IMR-90 (cell line): ENCODE data around the gene TRAK2.

Experiments
- BHLHE40 ChIP-seq: fragments of 150-350 bp; IDR thresholded peaks from 2 replicates; pipeline ENCODE4 v1.6.1; 2016; ENCODE audit warnings: mild to moderate bottlenecking, low read depth, low read length
- CHD1 ChIP-seq: IDR thresholded peaks from 2 replicates; pipeline ENCODE4 v1.6.1; 2012; ENCODE audit warnings: low read depth, low read length, improper control_type of control experiment
- FOS ChIP-seq: fragments of 150-350 bp; IDR thresholded peaks from 2 replicates; pipeline ENCODE4 v1.6.1; 2016; ENCODE audit warnings: low read depth, low read length
- MAFK ChIP-seq: IDR thresholded peaks from 2 replicates; pipeline ENCODE4 v1.6.1; 2012; ENCODE audit warnings: low read depth, low read length, improper control_type of control experiment
- MAZ ChIP-seq: IDR thresholded peaks from 2 replicates; pipeline ENCODE4 v1.6.1; 2012; ENCODE audit warnings: low read depth, mild to moderate bottlenecking, low read length, improper control_type of control experiment, moderate library complexity, borderline replicate concordance
- MXI1 ChIP-seq: IDR thresholded peaks from 2 replicates; pipeline ENCODE4 v1.6.1; 2012; ENCODE audit warnings: low read depth, mild to moderate bottlenecking, low read length, moderate library complexity, borderline replicate concordance
- POLR2A ChIP-seq: IDR thresholded peaks from 2 replicates; pipeline ENCODE4 v1.6.1; 2012; ENCODE audit warnings: mild to moderate bottlenecking, low read depth, low read length
- RAD21 ChIP-seq: IDR thresholded peaks from 2 replicates; pipeline ENCODE4 v1.6.1; 2012; ENCODE audit warnings: low read length, improper control_type of control experiment
- RCOR1 ChIP-seq: IDR thresholded peaks from 2 replicates; pipeline ENCODE4 v1.6.1; 2012; ENCODE audit warnings: mild to moderate bottlenecking, low read length, improper control_type of control experiment; ENCODE audit not compliant: insufficient replicate concordance
- RFX5 ChIP-seq: IDR thresholded peaks from 2 replicates; pipeline ENCODE4 v1.8.0; 2012; ENCODE audit warnings: low read depth, mild to moderate bottlenecking, low read length, moderate library complexity
- SMC3 ChIP-seq: fragments of 150-350 bp; IDR thresholded peaks from 2 replicates; pipeline ENCODE4 v1.6.1; 2016; ENCODE audit warnings: low read depth, mild to moderate bottlenecking, antibody characterized with exemption, low read length, moderate library complexity
- TF ChIP-seq, protein P1 (sequence below): conservative IDR thresholded peaks from 2 replicates; pipeline ENCODE4 v1.5.1; 2012; ENCODE audit warnings: mild to moderate bottlenecking, low read depth, low read length, improper control_type of control experiment
- TF ChIP-seq, protein P2 (sequence below): fragments of 150-350 bp; IDR thresholded peaks from 2 replicates; pipeline ENCODE4 v1.6.1; 2016; ENCODE audit warnings: low read depth, mild to moderate bottlenecking, low read length, moderate library complexity, borderline replicate concordance
- TF ChIP-seq, protein P3 (sequence below): fragments of 150-350 bp; IDR thresholded peaks from 2 replicates; pipeline ENCODE4 v1.6.1; 2017; ENCODE audit warnings: mild to moderate bottlenecking, antibody characterized with exemption, low read length, low read depth

DNA sequence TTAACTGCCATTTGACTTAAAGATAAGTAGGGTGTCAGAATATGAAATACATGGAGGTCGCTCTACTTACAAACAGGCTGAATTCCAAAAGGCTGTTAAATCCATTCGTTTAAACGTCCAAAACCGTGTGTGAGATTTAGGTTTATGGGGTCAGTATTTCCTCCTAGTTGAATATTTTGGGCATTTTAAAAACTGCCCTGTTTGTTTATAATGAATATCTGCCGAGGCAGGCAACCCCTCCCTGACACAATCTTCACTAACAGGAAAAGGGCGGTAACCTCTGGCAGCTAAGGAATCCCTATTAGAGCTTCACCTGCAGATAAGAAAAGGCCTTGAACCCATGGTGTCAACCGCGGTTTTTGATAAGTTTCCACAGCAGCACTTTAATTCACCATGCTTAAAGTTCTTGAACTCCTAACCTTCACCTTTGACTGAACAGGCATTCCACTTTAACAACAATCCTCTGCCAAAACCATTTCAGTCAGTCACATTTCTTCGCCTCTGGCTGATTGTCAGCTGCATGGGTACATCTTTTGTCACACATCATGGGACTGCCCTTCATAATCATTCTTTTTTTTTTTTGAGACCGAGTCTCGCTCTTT, 17.8 kb downstream of the TRAK2 start:
- TF ChIP-seq, protein P1, sequence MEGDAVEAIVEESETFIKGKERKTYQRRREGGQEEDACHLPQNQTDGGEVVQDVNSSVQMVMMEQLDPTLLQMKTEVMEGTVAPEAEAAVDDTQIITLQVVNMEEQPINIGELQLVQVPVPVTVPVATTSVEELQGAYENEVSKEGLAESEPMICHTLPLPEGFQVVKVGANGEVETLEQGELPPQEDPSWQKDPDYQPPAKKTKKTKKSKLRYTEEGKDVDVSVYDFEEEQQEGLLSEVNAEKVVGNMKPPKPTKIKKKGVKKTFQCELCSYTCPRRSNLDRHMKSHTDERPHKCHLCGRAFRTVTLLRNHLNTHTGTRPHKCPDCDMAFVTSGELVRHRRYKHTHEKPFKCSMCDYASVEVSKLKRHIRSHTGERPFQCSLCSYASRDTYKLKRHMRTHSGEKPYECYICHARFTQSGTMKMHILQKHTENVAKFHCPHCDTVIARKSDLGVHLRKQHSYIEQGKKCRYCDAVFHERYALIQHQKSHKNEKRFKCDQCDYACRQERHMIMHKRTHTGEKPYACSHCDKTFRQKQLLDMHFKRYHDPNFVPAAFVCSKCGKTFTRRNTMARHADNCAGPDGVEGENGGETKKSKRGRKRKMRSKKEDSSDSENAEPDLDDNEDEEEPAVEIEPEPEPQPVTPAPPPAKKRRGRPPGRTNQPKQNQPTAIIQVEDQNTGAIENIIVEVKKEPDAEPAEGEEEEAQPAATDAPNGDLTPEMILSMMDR = no peak
- TF ChIP-seq BHLHE40 = no peak
- TF ChIP-seq POLR2A = no peak
- no peak for TF ChIP-seq MAZ
- no peak for TF ChIP-seq FOS
- no peak for TF ChIP-seq RFX5
- TF ChIP-seq RAD21 = no peak
- no peak for TF ChIP-seq RCOR1
- no peak for TF ChIP-seq SMC3
- TF ChIP-seq CHD1 = no peak
- TF ChIP-seq MAFK = no peak
- TF ChIP-seq, protein P2, sequence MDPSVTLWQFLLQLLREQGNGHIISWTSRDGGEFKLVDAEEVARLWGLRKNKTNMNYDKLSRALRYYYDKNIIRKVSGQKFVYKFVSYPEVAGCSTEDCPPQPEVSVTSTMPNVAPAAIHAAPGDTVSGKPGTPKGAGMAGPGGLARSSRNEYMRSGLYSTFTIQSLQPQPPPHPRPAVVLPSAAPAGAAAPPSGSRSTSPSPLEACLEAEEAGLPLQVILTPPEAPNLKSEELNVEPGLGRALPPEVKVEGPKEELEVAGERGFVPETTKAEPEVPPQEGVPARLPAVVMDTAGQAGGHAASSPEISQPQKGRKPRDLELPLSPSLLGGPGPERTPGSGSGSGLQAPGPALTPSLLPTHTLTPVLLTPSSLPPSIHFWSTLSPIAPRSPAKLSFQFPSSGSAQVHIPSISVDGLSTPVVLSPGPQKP = no peak
- TF ChIP-seq, protein P3, sequence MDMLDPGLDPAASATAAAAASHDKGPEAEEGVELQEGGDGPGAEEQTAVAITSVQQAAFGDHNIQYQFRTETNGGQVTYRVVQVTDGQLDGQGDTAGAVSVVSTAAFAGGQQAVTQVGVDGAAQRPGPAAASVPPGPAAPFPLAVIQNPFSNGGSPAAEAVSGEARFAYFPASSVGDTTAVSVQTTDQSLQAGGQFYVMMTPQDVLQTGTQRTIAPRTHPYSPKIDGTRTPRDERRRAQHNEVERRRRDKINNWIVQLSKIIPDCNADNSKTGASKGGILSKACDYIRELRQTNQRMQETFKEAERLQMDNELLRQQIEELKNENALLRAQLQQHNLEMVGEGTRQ = no peak
- TF ChIP-seq MXI1 = no peak
